Pancreas (tissue), 10 donors: ENCODE measurements around the gene FOXA1. TPM values are rescaled to one million over a fixed set of nuclear protein-coding genes. Genes with fewer than 3 reads are reported as not detected.

Experiments
- ATAC-seq, 4 donors: fragments of 200-7000 bp; cut with Tn5 transposase; one replicate each; pipeline versions ENCODE4 v1.8.0 to v1.9.1; 2020; ENCODE audit warnings: mild to moderate bottlenecking in 4 of 4, moderate library complexity in 4 of 4
- DNase-seq, 6 donors: peaks; one replicate each; pipeline ENCODE4 v3.0.0-alpha.2; 2020
- FAIRE-seq: peaks from 2 replicates; lab custom pipeline; 2012; peaks lifted over from hg19 to GRCh38; lab: Jason Lieb, UNC
- H3K27ac ChIP-seq, 4 donors: fragments of 200-600 bp; sonication (generic); 1 replicate in 3 of 4; 2 replicates in 1 of 4; pipeline versions ENCODE4 v1.5.0 to v1.8.0; 2020
- H3K27me3 ChIP-seq, 4 donors: fragments of 200-600 bp; one replicate each; pipeline ENCODE4 v1.8.0; 2021
- H3K36me3 ChIP-seq, 3 donors: fragments of 200-600 bp; sonication (generic) in 1 of 3; one replicate each; pipeline versions ENCODE4 v1.5.0 to v1.8.0; 2020 to 2021
- H3K4me1 ChIP-seq, 3 donors: fragments of 200-600 bp; one replicate each; pipeline ENCODE4 v1.8.0; 2021
- H3K4me3 ChIP-seq, 4 donors: fragments of 200-600 bp; sonication (generic) in 2 of 4; one replicate each; pipeline versions ENCODE4 v1.5.0 to v1.8.0; 2020 to 2021
- H3K9me3 ChIP-seq, 4 donors: fragments of 200-600 bp; one replicate each; pipeline ENCODE4 v1.8.0; 2021
- WGBS, 2 donors: extraction: QIAGEN DNeasy Blood & Tissue Kit; methylation state at CpG; one replicate each; pipeline ENCODE4 v1.1.7; 2013; 5-methylcytosine and 5-hydroxymethylcytosine counted together
- intact Hi-C, 3 donors: fragments of 100-400 bp; cut with DNase I; formaldehyde crosslinking; loops; one replicate each; pipeline versions ENCODE4 v1.11.1 to v1.14.2; 2022
- polyA plus RNA-seq, 2 donors: library from polyadenylated mRNA; stranded (reverse); fragments of 200-250 nt; gene quantifications; one replicate each; pipeline ENCODE4 v1.2.3, GENCODE V29; 2013
- total RNA-seq, 6 donors: library from RNA; stranded (reverse); fragmentation: NEBNext Ultra II Directional in 4 of 6; extraction: Animal tissue kit (Norgen Biotek cat#: 25700) in 4 of 6; gene quantifications; one replicate each; pipeline versions ENCODE4 v1.2.1 to v1.2.4, GENCODE V29; 2021 to 2023
- TF ChIP-seq, protein P1 (sequence below), 4 donors: fragments of 200-600 bp; sonication (generic) in 3 of 4; IDR thresholded peaks; one replicate each; pipeline versions ENCODE4 v1.5.0 to v1.8.0; 2021; ENCODE audit warnings: antibody characterized with exemption in 4 of 4
- donor health status: healthy with polysubstance abuse.
- donor health status: DM: no; HTN: no; CAD: no; lungs with moderate emphysema.
- donor health status: DM: no; HTN: no; CAD: no.
- donor health status: control.
- donor health status: control.
- donor health status: Bipolar disorder and iron deficiency.
- donor health status: DM: yes; HTN: yes; CAD: no.
- donor health status: DM: no; HTN: no; CAD: no.
- donor health status: DM: no; HTN: no; CAD: no.
- donor health status: DM: yes; HTN: yes; CAD: no.

Gene FOXA1
- total and polyA plus RNA-seq, 8 donors: 0.12 to 1.4 (median 0.51) TPM

DNA sequence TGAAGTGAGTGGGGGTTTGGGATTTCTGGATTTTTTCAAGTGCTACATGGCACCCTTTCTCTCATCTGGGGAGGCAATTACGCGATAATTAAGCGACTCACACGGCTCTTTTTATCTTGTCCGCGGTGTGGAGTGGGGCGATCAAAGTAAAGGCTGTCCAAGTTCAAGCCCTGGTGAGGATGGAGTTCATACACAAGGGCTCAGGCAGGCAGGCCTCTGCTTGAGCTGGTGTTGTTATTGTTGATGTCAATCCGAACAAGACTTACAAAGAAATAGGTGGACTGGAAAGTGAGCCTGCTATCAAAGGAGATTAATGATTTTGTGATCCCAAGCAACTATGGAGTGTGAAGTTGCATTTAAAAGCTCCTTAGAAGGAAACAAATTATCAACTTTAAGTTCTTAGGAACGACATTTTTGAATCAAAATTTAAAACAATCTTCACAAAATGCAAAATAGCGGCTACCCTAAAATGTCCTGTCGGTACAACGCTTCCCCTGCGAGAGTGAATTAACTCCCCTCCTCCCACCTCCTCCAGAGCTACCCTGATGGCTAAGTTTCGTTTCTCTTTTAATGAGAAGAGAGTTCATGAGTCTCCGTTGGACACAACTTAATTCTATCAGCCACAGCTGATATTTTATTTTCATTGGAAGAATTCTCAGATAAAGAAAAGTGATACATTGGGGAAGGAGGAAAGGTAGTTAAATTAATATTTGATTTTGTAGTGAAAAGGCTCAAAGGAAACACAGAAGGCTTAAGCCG, 5.9 kb downstream of the FOXA1 start:
- DNase-seq (no peak), ATAC-seq (no peak), FAIRE-seq (no peak)
- Histone ChIP-seq H3K4me1 (peaks cover 0 to 6% (median 4%) of the 10 kb centered on the region in 3 donors), H3K36me3 (no peaks in the 10 kb centered on the region), H3K27me3 (peaks cover 12 to 38% (median 24%) of the 10 kb centered on the region in 4 donors), H3K4me3 (no peak overlapping the region), H3K9me3 (peaks cover 0 to 3% (median 0%) of the 10 kb centered on the region in 4 donors), H3K27ac (no peak overlapping the region)
- intact Hi-C loops: no loop called here
- TF ChIP-seq, protein P1, sequence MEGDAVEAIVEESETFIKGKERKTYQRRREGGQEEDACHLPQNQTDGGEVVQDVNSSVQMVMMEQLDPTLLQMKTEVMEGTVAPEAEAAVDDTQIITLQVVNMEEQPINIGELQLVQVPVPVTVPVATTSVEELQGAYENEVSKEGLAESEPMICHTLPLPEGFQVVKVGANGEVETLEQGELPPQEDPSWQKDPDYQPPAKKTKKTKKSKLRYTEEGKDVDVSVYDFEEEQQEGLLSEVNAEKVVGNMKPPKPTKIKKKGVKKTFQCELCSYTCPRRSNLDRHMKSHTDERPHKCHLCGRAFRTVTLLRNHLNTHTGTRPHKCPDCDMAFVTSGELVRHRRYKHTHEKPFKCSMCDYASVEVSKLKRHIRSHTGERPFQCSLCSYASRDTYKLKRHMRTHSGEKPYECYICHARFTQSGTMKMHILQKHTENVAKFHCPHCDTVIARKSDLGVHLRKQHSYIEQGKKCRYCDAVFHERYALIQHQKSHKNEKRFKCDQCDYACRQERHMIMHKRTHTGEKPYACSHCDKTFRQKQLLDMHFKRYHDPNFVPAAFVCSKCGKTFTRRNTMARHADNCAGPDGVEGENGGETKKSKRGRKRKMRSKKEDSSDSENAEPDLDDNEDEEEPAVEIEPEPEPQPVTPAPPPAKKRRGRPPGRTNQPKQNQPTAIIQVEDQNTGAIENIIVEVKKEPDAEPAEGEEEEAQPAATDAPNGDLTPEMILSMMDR (IDR thresholded peaks at IDR 0.05): no peak
- 46 to 54% methylated on average over 16 of the region's 16 CpGs for WGBS, 2 donors

DNA sequence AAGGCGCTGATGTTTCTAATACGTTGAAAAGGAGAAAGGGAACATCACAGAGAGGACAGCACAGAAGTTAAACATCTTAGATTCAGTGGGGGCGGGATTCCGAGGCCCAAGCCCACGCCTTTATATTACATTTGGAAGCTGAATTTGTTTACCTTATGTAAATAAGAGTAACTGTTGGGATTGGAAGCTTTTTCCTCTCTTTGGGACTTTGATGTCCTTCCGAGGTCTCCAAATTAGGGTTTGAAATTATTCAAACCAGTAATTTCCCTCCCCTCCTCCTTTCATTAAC, 6.4 kb downstream of the FOXA1 start:
- TF ChIP-seq, protein P1 (IDR thresholded peaks at IDR 0.05): no peak
- 51 to 53% methylated on average over 6 of the region's 6 CpGs for WGBS, 2 donors
- H3K9me3 ChIP-seq: peaks cover 0 to 3% (median 0%) of the 10 kb centered on the region in 4 donors
- H3K36me3 ChIP-seq: no peaks in the 10 kb centered on the region
- peaks cover 0 to 7% (median 0%) of the 10 kb centered on the region in 3 donors for H3K4me1 ChIP-seq
- no peak for FAIRE-seq
- no peak for ATAC-seq
- H3K27ac ChIP-seq: no peak overlapping the region
- peaks cover 12 to 38% (median 25%) of the 10 kb centered on the region in 4 donors for H3K27me3 ChIP-seq
- no peak for DNase-seq
- H3K4me3 ChIP-seq: no peak overlapping the region
- intact Hi-C loops: no loop called here

DNA sequence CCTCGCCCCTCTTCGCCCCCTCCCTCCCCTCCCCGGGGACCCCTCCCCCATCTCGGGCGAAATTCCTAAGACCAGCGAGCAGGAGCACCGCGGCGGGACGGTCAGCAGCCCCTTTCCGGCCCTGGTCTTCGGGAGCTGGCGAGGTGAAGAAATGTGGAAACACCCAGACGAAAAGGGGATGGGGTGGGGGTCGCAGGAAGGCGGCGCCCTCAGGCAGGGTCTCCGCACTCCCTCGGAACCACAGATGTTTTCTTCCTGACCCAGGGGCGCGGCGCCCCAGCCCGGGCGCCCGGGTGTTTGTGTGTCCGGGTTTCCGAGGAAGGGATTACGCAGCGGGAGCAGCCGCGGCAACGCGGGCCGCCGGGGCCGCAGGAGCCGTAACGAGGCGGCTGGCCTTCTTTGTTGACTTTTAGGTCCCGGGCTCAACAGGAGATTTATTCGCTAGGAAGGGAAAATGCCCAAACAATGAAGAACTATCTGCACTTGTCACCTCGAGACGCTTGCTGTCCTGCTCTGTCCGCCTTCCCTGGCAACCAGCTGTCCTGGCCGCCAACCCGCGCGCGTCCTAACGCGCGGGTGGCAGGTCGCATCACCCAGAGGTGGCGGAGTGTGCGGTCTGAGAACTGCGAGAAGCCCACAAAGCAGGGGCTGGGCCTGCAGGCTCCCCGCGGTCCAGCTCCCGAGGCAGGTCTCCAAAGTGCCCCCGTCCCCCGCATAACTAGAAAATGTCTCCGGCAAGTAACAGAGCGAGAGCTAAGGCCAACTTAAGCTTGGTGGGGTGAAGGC, 7.0 kb downstream of the FOXA1 start:
- Histone ChIP-seq H3K9me3 (peaks cover 0 to 3% (median 0%) of the 10 kb centered on the region in 4 donors), H3K4me3 (peak overlapping the region in 1 of 4 donors; percentile 10), H3K4me1 (peaks cover 0 to 8% (median 0%) of the 10 kb centered on the region in 3 donors), H3K27ac (no peak overlapping the region), H3K27me3 (peaks cover 12 to 38% (median 25%) of the 10 kb centered on the region in 4 donors), H3K36me3 (no peaks in the 10 kb centered on the region)
- FAIRE-seq (no peak), DNase-seq (peak in 2 of 6 donors; percentile 62), ATAC-seq (peak in 2 of 4 donors; percentile 24 to 53)
- intact Hi-C loops: no loop called here
- WGBS, 2 donors: 11 to 14% methylated on average over 63 of the region's 63 CpGs
- TF ChIP-seq, protein P1 (IDR thresholded peaks at IDR 0.05): no peak

DNA sequence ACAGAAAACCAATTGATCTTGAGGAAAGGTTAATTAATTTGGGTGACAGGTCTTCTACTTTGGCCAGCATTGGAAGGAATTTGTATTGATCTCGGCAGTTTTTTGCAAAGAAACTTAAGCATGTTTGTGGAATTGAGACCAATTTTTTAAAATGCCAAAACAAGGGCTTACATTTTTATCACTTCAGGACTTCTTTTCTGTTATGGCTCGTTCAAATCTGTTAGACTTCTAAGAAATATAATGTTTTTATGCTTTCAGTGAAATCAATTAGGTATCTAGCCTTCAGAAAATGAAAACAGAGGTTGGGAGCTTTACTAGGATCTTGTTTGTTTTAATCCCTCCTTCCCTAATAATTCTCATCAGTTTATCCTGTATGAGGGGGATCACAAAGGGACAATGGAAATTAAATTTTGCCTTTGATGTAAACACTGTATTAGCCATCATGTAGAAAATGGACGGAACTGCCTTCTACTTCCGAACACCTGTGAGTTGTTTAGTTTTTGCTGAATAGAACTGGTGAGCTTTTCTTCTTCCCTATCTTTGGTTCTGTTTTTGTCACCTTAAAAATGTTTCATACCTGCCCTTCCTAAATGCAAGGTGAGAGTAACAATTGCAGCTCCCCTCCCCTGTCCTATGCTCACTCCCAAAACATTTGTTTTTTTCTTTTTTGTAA, 7.8 kb downstream of the FOXA1 start:
- Histone ChIP-seq H3K27me3 (peaks cover 12 to 38% (median 25%) of the 10 kb centered on the region in 4 donors), H3K36me3 (no peaks in the 10 kb centered on the region), H3K27ac (no peak overlapping the region), H3K9me3 (peaks cover 0 to 3% (median 0%) of the 10 kb centered on the region in 4 donors), H3K4me3 (peak overlapping the region in 1 of 4 donors; percentile 10), H3K4me1 (peaks cover 0 to 8% (median 0%) of the 10 kb centered on the region in 3 donors)
- intact Hi-C loops: no loop called here
- 29 to 30% methylated on average over 4 of the region's 4 CpGs for WGBS, 2 donors
- TF ChIP-seq, protein P1 (IDR thresholded peaks at IDR 0.05): no peak
- no peak for FAIRE-seq
- ATAC-seq: no peak
- no peak for DNase-seq
